HG02610 (cell line): ENCODE results near the gene TNFAIP2.
"Not testable (repeated sequence)": the region's sequence is repeated elsewhere in the genome, so short reads cannot be mapped to it uniquely, and the experiment has no call there.

Source experiments
- ATAC-seq: cut with Tn5 transposase; IDR thresholded peaks from one replicate; pipeline ENCODE4 v1.9.1; 2021; ENCODE audit warnings: mild to moderate bottlenecking, moderate library complexity; ENCODE audit not compliant: unreplicated experiment

TNFAIP2 gene

GRCh38 chr14:103149351-103150237 lies 26.3 kb downstream of the TNFAIP2 start:
- no peak for ATAC-seq

DNA sequence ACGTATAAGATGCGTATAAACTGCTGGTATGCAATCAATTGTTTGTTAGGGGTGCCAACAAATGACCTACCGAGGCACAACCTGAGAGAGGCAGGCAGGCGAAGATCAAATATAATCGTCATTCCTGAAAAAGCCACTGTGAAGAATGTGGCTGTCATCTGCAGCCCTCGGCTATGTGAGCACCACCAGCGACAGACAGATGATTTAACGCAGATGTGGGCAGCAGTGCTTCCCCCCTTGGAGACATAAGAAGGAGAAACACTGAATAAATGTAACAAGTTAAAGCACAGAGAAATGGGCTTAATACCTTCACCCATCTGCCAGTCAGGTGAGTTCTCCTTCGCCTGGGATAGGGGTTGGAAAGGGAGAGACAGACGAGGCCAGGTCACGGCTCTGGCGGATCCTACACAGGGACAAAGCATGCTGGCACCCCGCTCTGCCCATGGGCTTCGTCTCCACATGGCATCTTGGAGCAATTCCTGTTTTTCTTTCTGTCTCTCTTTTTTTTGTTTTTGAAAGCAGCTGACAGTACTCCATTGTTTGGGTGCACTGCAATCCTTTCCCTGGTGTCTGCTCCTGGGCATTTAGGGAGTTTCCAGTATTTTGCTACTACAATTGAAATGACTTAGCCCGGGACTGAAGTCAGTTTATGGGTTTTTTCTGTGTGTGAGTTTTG lies 28.1 kb downstream of the TNFAIP2 start:
- no peak for ATAC-seq

GRCh38 chr14:103155010-103155409 lies 31.7 kb downstream of the TNFAIP2 start:
- no peak for ATAC-seq

- not testable (repeated sequence) for ATAC-seq
These were observed 32.2 kb downstream of the TNFAIP2 start for GRCh38 chr14:103155416-103155815.

GRCh38 chr14:103155826-103156394 lies 32.6 kb downstream of the TNFAIP2 start:
- no peak for ATAC-seq

GRCh38 chr14:103156651-103157378 lies 33.6 kb downstream of the TNFAIP2 start:
- ATAC-seq = no peak

- no peak for ATAC-seq
These were observed 34.7 kb downstream of the TNFAIP2 start for GRCh38 chr14:103157969-103158368.

DNA sequence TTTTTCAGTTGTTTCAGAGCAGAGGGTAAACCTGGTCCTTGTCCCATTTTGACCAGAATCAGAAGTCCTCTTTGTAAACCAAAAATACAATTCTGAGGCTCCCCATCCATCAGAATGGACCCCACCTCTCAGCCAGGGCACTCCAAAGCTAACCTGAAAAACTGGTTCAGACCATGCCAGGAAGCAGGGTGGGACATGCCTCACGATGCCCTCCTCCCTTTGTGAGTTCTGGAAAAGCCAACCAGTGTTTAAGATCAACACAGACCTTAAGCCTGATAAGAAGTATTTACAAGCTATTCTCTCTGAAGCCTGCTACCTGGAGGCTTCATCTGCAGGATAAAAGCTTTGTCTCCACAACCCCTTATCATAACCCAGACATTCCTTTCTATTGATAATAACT lies 35.4 kb downstream of the TNFAIP2 start:
- ATAC-seq = no peak

- ATAC-seq = no peak
These were observed 37.2 kb downstream of the TNFAIP2 start for GRCh38 chr14:103160321-103161053.

GRCh38 chr14:103161054-103161397 lies 37.8 kb downstream of the TNFAIP2 start:
- ATAC-seq = no peak

DNA sequence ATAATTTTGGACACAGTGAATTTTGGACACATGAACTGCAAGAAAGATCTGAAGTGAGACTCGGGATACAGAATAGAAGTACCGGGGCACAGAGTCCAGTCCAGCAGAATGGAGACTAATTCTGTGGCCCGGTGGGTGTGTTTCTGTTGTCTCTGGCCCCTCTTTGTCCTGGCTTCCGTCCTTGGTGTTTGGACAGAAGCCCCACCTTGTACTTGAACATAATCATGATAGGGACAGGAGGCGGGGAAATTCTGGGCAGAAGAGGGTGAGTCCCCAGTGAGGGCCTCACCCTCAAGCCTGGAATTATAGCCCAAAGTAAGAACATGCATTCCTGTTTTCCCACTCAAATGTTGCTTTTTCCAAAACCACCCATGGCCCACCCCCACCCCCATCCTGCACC lies 39.9 kb downstream of the TNFAIP2 start:
- no peak for ATAC-seq

- no peak for ATAC-seq
These were observed 40.7 kb downstream of the TNFAIP2 start for GRCh38 chr14:103164006-103164405.

DNA sequence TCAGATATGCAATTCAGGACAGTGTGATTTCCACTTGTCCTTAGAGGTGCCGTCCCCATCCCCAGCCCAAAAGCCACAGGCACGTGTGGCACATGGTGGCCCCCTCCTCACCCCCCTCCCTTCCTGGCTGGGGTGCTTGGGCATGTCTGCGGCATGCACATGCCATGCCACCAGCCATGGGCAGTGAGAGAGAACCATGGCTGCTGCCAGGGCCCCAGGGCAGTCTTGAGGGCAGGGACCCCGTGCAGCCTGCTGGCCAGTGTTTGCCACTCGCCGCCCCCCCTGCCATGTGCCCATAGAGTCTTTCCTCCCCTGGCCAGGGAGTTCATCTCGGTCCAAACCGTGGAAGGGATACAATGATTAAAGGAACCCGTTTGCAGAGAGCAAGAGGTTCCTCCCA lies 41.5 kb downstream of the TNFAIP2 start:
- ATAC-seq = no peak

GRCh38 chr14:103165323-103165722 lies 42.1 kb downstream of the TNFAIP2 start:
- no peak for ATAC-seq

DNA sequence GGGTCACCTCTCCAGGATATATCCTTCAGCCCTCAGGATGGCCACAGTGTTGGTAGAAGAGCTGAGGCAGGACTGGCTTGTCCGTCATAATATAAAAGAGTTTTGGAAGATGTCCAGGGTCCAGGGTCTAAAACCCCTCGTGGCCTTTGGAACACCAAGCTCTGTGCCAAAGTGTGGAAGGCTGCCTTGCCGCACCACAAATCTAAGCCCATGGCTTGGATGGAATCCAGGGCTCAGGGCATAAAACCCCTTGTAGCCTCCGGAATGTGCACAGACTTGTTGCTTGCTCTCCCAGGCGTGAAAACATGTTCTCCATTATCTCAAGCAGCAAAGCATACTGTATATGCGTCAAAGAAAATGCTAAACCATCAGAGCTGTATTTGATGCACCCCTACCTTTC lies 46.7 kb downstream of the TNFAIP2 start:
- no peak for ATAC-seq

DNA sequence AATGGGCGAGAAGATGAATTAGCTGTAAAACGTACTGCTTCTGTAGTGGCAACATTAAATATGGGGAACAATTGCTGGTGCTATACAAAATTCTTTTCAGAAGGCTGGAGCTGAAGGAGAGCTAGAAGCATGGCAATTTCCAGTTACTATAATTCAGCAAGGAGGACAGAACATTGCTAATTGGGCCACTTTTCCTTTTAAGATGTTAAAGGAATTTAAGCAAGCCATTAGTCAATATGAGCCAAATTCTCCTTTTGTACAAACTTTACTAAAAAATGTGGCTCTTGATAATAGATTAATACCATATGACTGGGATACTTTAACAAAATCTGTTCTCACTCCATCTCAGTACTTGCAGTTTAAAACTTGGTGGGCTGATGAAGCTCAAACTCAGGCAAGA lies 47.9 kb downstream of the TNFAIP2 start:
- not testable (repeated sequence) for ATAC-seq

DNA sequence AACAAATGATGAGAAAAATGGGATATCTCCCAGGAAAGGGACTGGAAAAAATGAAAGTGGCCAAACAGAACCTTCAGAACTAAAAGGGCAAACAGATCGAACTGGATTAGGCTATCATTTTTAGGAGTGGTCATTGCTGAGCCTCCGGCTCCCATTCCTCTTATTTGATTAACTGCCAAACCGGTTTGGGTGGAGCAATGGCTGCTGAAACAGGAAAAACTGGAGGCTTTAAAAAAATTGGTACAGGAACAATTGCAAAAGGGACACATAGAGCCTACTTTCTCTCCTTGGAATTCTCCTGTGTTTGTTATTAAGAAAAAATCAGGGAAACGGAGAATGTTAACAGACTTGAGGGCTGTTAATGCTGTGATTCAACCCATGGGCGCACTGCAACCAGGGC lies 49.7 kb downstream of the TNFAIP2 start:
- no peak for ATAC-seq

- ATAC-seq = not testable (repeated sequence)
These were observed 50.6 kb downstream of the TNFAIP2 start for GRCh38 chr14:103173887-103174286.

DNA sequence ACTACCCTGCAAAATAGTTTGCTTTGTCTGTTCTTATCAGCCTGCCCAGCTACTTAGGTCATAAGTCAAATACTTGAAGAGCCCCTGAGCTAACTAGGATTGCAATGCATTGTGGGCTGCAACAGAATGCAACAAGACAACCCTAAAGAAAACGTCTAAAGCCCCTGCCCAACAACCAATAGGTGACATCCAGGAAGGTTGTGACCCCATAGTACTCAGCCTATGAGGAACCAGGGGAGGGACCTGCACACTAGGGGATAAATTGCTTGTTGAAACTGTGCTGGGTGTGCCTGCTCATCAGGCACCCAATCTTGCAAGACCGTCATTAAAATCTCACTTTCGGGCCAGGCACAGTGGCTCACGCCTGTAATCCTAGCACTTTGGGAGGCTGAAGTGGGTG lies 52.9 kb downstream of the TNFAIP2 start:
- not testable (repeated sequence) for ATAC-seq

GRCh38 chr14:103177376-103177775 lies 54.1 kb downstream of the TNFAIP2 start:
- ATAC-seq = no peak

DNA sequence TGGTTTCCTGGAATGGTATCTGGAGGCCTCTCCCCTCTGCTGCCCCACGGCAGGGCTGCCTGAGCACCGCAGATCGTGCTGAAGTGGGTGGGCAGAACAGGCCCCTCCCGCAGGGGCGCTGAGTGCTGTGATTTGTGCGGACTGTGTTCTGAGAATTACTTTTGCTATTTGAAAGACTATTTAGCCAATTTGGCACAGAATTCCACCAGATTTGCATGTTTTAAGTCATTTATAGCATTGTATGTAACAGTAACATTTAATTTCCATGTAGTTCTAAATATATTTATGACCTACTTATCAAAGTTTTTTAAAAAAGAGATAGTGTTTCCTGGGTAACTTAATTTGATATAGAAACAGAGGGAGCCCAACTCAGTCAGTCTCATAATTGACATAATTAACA lies 55.3 kb downstream of the TNFAIP2 start:
- ATAC-seq = no peak
